Endothelial cell of umbilical vein (primary cell): ENCODE data around the gene PDX1. TPM values are rescaled to one million over a fixed set of nuclear protein-coding genes. Genes with fewer than 3 reads are reported as not detected.

Source experiments
- Bru-seq: library from RNA; stranded (reverse); fragments of 400-500 nt; gene quantifications from one replicate; lab custom pipeline; 2021; lab: Mats Ljungman, UMichigan
- BruChase-seq, 2 experiments: library from RNA; stranded (reverse); fragments of 400-500 nt; gene quantifications; one replicate each; lab custom pipeline; 2021; lab: Mats Ljungman, UMichigan
- BruUV-seq: library from RNA; stranded (reverse); fragments of 400-500 nt; replicated peaks from 2 replicates; lab custom pipeline; 2021; lab: Mats Ljungman, UMichigan
- CTCF ChIA-PET: fragments of 300-600, 350-600 bp; sonication (Branson Sonifier 250); formaldehyde crosslinking; loops from one replicate; lab custom pipeline; 2021; ENCODE audit warnings: antibody characterized with exemption, inconsistent platforms; lab: Charles Lee
- POLR2A ChIA-PET: fragments of 300-600, 350-600 bp; sonication (Branson Sonifier 250); formaldehyde crosslinking; loops from one replicate; lab custom pipeline; 2021; ENCODE audit warnings: antibody characterized with exemption, inconsistent platforms; lab: Charles Lee
- DNase-seq: peaks from one replicate; pipeline ENCODE4 v3.0.0-alpha.2; 2011; ENCODE audit warnings: low read depth, low spot score
- FAIRE-seq: peaks from 2 replicates; lab custom pipeline; 2011; peaks lifted over from hg19 to GRCh38; lab: Jason Lieb, UNC
- H2AFZ ChIP-seq: 2 replicates; pipeline ENCODE4 v1.6.0; 2012; ENCODE audit warnings: low read depth, low read length, control low read depth, inconsistent platforms
- H3K27ac ChIP-seq: 2 replicates; pipeline ENCODE4 v1.5.1; 2011; ENCODE audit warnings: low read depth, mild to moderate bottlenecking, control low read depth, low read length, moderate library complexity; ENCODE audit not compliant: insufficient read depth
- H3K27me3 ChIP-seq, 2 experiments: 2 replicates each; pipeline versions ENCODE4 v1.6.0 to v1.6.1; 2011; ENCODE audit warnings: low read length in 2 of 2, mixed read lengths in 1 of 2; ENCODE audit not compliant: control insufficient read depth in 2 of 2, insufficient read depth in 2 of 2
- H3K36me3 ChIP-seq, 2 experiments: 2 replicates in 1 of 2; 3 replicates in 1 of 2; pipeline ENCODE4 v1.5.1; 2011; ENCODE audit warnings: low read length in 2 of 2, mild to moderate bottlenecking in 1 of 2, moderate library complexity in 1 of 2; ENCODE audit not compliant: control insufficient read depth in 2 of 2, insufficient read depth in 2 of 2; ENCODE audit errors: extremely low read depth in 1 of 2
- H3K4me1 ChIP-seq: 3 replicates; pipeline ENCODE4 v1.5.1; 2011; ENCODE audit warnings: mild to moderate bottlenecking, low read length; ENCODE audit not compliant: control insufficient read depth, insufficient read depth; ENCODE audit errors: extremely low read depth
- H3K4me2 ChIP-seq: 2 replicates; pipeline ENCODE4 v1.6.1; 2011; ENCODE audit warnings: low read length, control low read depth, mixed read lengths; ENCODE audit not compliant: insufficient read depth
- H3K4me3 ChIP-seq, 3 experiments: fragments of 200-600 bp in 1 of 3; sonication (generic), shearing (Covaris generic) in 1 of 3; replicated peaks in 1 of 3; 2 replicates each; pipeline ENCODE4 v1.5.1; 2011 to 2016; ENCODE audit warnings: control low read depth in 3 of 3, low read length in 3 of 3, mild to moderate bottlenecking in 2 of 3, inconsistent platforms in 1 of 3, low read depth in 1 of 3, moderate library complexity in 1 of 3; ENCODE audit not compliant: insufficient read depth in 1 of 3
- H3K79me2 ChIP-seq: 2 replicates; pipeline ENCODE4 v1.6.0; 2012; ENCODE audit warnings: low read length, inconsistent platforms; ENCODE audit not compliant: control insufficient read depth, insufficient read depth
- H3K9ac ChIP-seq: replicated peaks from 2 replicates; pipeline ENCODE3; 2011; ENCODE audit warnings: low read length, control low read depth; ENCODE audit not compliant: insufficient read depth; ENCODE audit errors: extremely low read depth
- H3K9me1 ChIP-seq: replicated peaks from 3 replicates; pipeline ENCODE4 v1.6.0; 2011; ENCODE audit warnings: mild to moderate bottlenecking, low read length; ENCODE audit not compliant: control insufficient read depth, insufficient read depth; ENCODE audit errors: extremely low read depth
- H3K9me3 ChIP-seq: replicated peaks from 2 replicates; pipeline ENCODE4 v1.5.1; 2012; ENCODE audit warnings: low read length, inconsistent platforms; ENCODE audit not compliant: control insufficient read depth, insufficient read depth
- H4K20me1 ChIP-seq: replicated peaks from 2 replicates; pipeline ENCODE3; 2011; ENCODE audit warnings: mild to moderate bottlenecking, low read length; ENCODE audit not compliant: control insufficient read depth, insufficient read depth; ENCODE audit errors: extremely low read depth
- EZH2 ChIP-seq: IDR thresholded peaks from 2 replicates; pipeline ENCODE4 v1.6.1; 2012; ENCODE audit warnings: borderline replicate concordance, low read depth, mild to moderate bottlenecking, moderate library complexity, low read length, inconsistent platforms; ENCODE audit not compliant: severe bottlenecking
- FOS ChIP-seq: IDR thresholded peaks from 2 replicates; pipeline ENCODE4 v1.6.1; 2011; ENCODE audit warnings: mild to moderate bottlenecking, low read length, moderate library complexity, borderline replicate concordance; ENCODE audit not compliant: insufficient read depth
- GATA2 ChIP-seq: IDR thresholded peaks from 2 replicates; pipeline ENCODE4 v1.7.0; 2011; ENCODE audit warnings: low read depth, mild to moderate bottlenecking, moderate library complexity, mixed read lengths, low read length; ENCODE audit not compliant: insufficient read length, insufficient read depth
- JUN ChIP-seq: IDR thresholded peaks from 2 replicates; pipeline ENCODE4 v1.6.1; 2011; ENCODE audit warnings: borderline replicate concordance, low read depth; ENCODE audit not compliant: insufficient read length, insufficient read depth
- MYC ChIP-seq: IDR thresholded peaks from one replicate; pipeline ENCODE4 v1.6.1; 2011; ENCODE audit warnings: mild to moderate bottlenecking, low read depth, low read length
- POLR2A ChIP-seq: IDR thresholded peaks from 2 replicates; pipeline ENCODE4 v1.6.1; 2012; ENCODE audit warnings: low read depth, mild to moderate bottlenecking, control low read depth, low read length
- POLR2AphosphoS5 ChIP-seq: IDR thresholded peaks from 2 replicates; pipeline ENCODE4 v1.6.1; 2012; ENCODE audit warnings: low read depth, mild to moderate bottlenecking, control low read depth, low read length, moderate library complexity; ENCODE audit not compliant: insufficient read depth
- dilution Hi-C: fragments of 300-500 bp; cut with MboI; formaldehyde crosslinking; loops from one replicate; pipeline ENCODE4 v1.15.0; 2019; ENCODE audit warnings: low sequenced_read_pairs; ENCODE audit not compliant: extremely low pct_ligation_motif_present
- intact Hi-C: fragments of 100-400 bp; cut with micrococcal nuclease; formaldehyde crosslinking; loops from one replicate; pipeline ENCODE4 v1.10.0; 2022
- long read RNA-seq: library from polyadenylated mRNA; stranded (forward); transcript quantifications from one replicate; pipeline ENCODE4 v2.0.0, GENCODE V29; 2021
- polyA minus RNA-seq, 3 experiments: library from RNA; depleted of rRNA, polyadenylated mRNA; stranded (reverse); fragments of >200 nt; gene quantifications; 1 replicate in 1 of 3; 2 replicates in 2 of 3; pipeline ENCODE4 v1.2.3, GENCODE V29; 2011
- polyA plus RNA-seq, 4 experiments: library from polyadenylated mRNA; depleted of rRNA in 3 of 4; stranded (reverse) in 3 of 4; unstranded in 1 of 4; fragments of >200 nt; gene quantifications; 2 replicates each; pipeline versions ENCODE4 v1.2.1 to v1.2.3, GENCODE V29; 2011 to 2012; ENCODE audit warnings: missing spikeins in 1 of 4
- total RNA-seq: library from RNA; stranded (reverse); gene quantifications from 2 replicates; pipeline ENCODE4 v1.2.3, GENCODE V29; 2021
- TF ChIP-seq, protein P1 (sequence below), 2 donors: IDR thresholded peaks; 1 replicate in 1 of 2; 2 replicates in 1 of 2; pipeline ENCODE4 v1.5.1; 2011; ENCODE audit warnings: low read length in 2 of 2, mild to moderate bottlenecking in 2 of 2, moderate library complexity in 2 of 2, control low read depth in 1 of 2, inconsistent platforms in 1 of 2, low read depth in 1 of 2; ENCODE audit not compliant: insufficient read depth in 1 of 2; ENCODE audit errors: extremely low read depth in 1 of 2
- TF ChIP-seq, protein P2 (sequence below): IDR thresholded peaks from 2 replicates; pipeline ENCODE4 v1.6.1; 2011; ENCODE audit not compliant: insufficient read depth, insufficient read length

Gene PDX1
- total RNA-seq (not detected in 2 replicates), polyA plus RNA-seq (not detected in 2 replicates), polyA minus RNA-seq (not detected in 2 replicates), Bru-seq, nascent RNA (not detected), BruChase-seq, experiment 1, labeled RNA remaining after a 6-hour chase (not detected), BruChase-seq, experiment 2, labeled RNA remaining after a 2-hour chase (not detected)
- polyA plus RNA-seq (2011; cell fraction: cytosol; rRNA removed): not detected in 2 replicates
- polyA plus RNA-seq (2011; cell fraction: nucleus; rRNA removed): not detected in 2 replicates
- polyA plus RNA-seq (2012): not detected in 2 replicates
- not detected for polyA minus RNA-seq (2011; cell fraction: cytosol; rRNA and poly(A)+ RNA removed)
- not detected in 2 replicates for polyA minus RNA-seq (2011; cell fraction: nucleus; rRNA and poly(A)+ RNA removed)
- long read RNA-seq: 0 reads

DNA sequence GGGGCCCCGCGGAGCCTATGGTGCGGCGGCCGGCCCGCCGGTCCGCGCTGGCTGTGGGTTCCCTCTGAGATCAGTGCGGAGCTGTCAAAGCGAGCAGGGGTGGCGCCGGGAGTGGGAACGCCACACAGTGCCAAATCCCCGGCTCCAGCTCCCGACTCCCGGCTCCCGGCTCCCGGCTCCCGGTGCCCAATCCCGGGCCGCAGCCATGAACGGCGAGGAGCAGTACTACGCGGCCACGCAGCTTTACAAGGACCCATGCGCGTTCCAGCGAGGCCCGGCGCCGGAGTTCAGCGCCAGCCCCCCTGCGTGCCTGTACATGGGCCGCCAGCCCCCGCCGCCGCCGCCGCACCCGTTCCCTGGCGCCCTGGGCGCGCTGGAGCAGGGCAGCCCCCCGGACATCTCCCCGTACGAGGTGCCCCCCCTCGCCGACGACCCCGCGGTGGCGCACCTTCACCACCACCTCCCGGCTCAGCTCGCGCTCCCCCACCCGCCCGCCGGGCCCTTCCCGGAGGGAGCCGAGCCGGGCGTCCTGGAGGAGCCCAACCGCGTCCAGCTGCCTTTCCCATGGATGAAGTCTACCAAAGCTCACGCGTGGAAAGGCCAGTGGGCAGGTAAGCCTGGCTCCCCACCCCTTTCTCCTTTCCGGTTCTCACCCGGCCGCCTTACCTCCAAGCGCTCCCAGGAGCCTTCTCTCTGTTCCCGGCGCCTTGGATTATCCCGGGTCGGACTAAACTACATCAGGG, at the start of gene PDX1:
TSS of gene PDX1 (plus strand) at position 67 of the 743 bp plus-strand sequence. CDS start at position 206, 139 bp downstream.
- no peak within 1 kb of the TSS for H3K27ac ChIP-seq
- H3K9me1 ChIP-seq: no peaks in the 10 kb centered on the region
- H3K9ac ChIP-seq: no peak within 1 kb of the TSS
- peak within 1 kb of the TSS; percentile 7 for H3K4me2 ChIP-seq
- H4K20me1 ChIP-seq: no peaks in the 10 kb centered on the region
- H3K4me1 ChIP-seq: peaks cover 7% of the 10 kb centered on the region
- intact Hi-C loops (no loop called here), dilution Hi-C loops (no loop called here)
- FAIRE-seq (no peak), DNase-seq (no peak)
- H3K79me2 ChIP-seq: no peaks in the 10 kb centered on the region
- ChIA-PET CTCF (interaction anchor here (0.8 to 2.9 kb wide), 5 partner anchors 34 to 388 kb away, joined by 3 to 16 read pairs (median 3); no protein-coding TSS in a partner anchor), POLR2A (no interaction called here)
- TF ChIP-seq EZH2 (peak; percentile 92), POLR2AphosphoS5 (no peak)
- peak within 1 kb of the TSS in 1 of 3 experiments; percentile 13 for H3K4me3 ChIP-seq
- H3K27me3 ChIP-seq: peaks cover 84 to 98% of the 10 kb centered on the region in 2 experiments
- H3K9me3 ChIP-seq: no peaks in the 10 kb centered on the region
- BruUV-seq: no TSS peak
- H3K36me3 ChIP-seq: no peaks in the 10 kb centered on the region
- no peak within 1 kb of the TSS for H2AFZ ChIP-seq

DNA sequence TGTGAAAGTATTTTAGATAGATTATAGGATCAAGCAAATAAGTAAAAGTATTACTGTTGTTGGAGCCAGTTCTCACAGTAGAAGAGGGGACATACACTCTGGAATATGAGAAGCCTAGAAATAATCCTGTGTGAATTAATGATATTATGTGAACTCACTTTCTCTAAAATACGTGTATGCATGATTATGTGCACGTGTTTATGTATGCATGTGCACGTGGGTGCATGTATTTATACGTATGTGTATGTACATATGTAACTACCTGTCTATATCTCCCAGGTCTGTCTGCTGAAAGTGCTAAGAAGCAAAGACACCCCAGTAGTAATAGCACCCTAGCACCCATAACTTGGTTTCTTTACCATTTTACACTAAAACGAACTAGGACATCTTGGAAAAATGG, 41.5 kb upstream of the PDX1 start:
- no TSS peak for BruUV-seq
- intact Hi-C loops: no loop called here
- ChIA-PET POLR2A (no interaction called here), CTCF (no interaction called here)
- DNase-seq (no peak), FAIRE-seq (no peak)
- Histone ChIP-seq H3K36me3 (no peaks in the 10 kb centered on the region), H2AFZ (no peak overlapping the region), H3K9me1 (no peaks in the 10 kb centered on the region), H3K27ac (no peak overlapping the region), H3K79me2 (no peaks in the 10 kb centered on the region), H3K27me3 (peaks cover 7 to 16% of the 10 kb centered on the region in 2 experiments), H4K20me1 (no peaks in the 10 kb centered on the region), H3K4me3 (no peak overlapping the region), H3K4me2 (no peak overlapping the region), H3K9me3 (no peaks in the 10 kb centered on the region), H3K9ac (no peak overlapping the region), H3K4me1 (no peaks in the 10 kb centered on the region)
- dilution Hi-C loops: no loop called here
- TF ChIP-seq JUN: no peak
- no peak for TF ChIP-seq MYC
- TF ChIP-seq EZH2: no peak
- TF ChIP-seq, protein P1, sequence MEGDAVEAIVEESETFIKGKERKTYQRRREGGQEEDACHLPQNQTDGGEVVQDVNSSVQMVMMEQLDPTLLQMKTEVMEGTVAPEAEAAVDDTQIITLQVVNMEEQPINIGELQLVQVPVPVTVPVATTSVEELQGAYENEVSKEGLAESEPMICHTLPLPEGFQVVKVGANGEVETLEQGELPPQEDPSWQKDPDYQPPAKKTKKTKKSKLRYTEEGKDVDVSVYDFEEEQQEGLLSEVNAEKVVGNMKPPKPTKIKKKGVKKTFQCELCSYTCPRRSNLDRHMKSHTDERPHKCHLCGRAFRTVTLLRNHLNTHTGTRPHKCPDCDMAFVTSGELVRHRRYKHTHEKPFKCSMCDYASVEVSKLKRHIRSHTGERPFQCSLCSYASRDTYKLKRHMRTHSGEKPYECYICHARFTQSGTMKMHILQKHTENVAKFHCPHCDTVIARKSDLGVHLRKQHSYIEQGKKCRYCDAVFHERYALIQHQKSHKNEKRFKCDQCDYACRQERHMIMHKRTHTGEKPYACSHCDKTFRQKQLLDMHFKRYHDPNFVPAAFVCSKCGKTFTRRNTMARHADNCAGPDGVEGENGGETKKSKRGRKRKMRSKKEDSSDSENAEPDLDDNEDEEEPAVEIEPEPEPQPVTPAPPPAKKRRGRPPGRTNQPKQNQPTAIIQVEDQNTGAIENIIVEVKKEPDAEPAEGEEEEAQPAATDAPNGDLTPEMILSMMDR (IDR thresholded peaks at IDR 0.05; ENCODE audit: extremely low read depth in 1 of 2, insufficient read depth in 1 of 2, low read depth in 1 of 2, low read length in 2 of 2): no peak
- no peak for TF ChIP-seq POLR2AphosphoS5
- TF ChIP-seq GATA2: no peak
- TF ChIP-seq, protein P2, sequence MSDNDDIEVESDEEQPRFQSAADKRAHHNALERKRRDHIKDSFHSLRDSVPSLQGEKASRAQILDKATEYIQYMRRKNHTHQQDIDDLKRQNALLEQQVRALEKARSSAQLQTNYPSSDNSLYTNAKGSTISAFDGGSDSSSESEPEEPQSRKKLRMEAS: no peak
- no peak for TF ChIP-seq FOS
- TF ChIP-seq POLR2A: no peak
